GF-D8 (cell line): ENCODE measurements around the gene ITGAD.

Experiments
- DNase-seq: peaks from one replicate; lab custom pipeline; 2025; lab: John Stamatoyannopoulos, UW

The ITGAD gene

GRCh38 chr16:31393056-31393455 is at the start of gene ITGAD:
Gene ITGAD (plus strand): TSS chr16:31393335. CDS start chr16:31393361, 26 bp downstream.
- no peak for DNase-seq

- no peak for DNase-seq
These were observed 48.4 kb upstream of the ITGAD start for GRCh38 chr16:31344712-31345111.

- no peak for DNase-seq
These were observed 45.7 kb upstream of the ITGAD start for GRCh38 chr16:31347445-31347844.

GRCh38 chr16:31348579-31348978 is 44.6 kb upstream of the ITGAD start:
- DNase-seq, result no peak

- DNase-seq, result no peak
These were observed 42.7 kb upstream of the ITGAD start for GRCh38 chr16:31350275-31351005.

- DNase-seq, result no peak
These were observed 41.7 kb upstream of the ITGAD start for GRCh38 chr16:31351246-31351941.

DNA sequence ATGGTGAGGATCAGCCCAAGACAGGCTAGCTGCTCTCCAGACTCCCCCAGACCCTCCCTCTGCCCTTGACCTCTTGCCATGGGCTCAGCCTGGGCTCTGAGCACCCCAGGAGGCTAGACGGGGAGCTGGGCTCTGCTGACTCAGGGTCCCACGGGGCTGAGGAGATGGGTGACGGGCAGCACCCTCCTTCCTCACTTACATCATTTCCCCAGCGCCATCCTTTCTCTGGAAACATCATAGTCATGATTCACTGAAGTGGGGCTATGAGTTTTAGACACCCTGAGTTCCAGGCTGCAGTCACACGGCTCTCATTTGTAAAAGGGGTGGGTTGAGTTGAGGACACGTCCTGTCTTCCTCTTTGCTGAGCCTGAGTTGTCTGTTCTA is 41.2 kb upstream of the ITGAD start:
- no peak for DNase-seq

GRCh38 chr16:31352376-31353115 is 40.6 kb upstream of the ITGAD start:
- peak; percentile 15 for DNase-seq

- no peak for DNase-seq
These were observed 38.5 kb upstream of the ITGAD start, which contains the start of gene ITGAX for GRCh38 chr16:31354394-31355291. Gene ITGAX (plus strand): TSS chr16:31355176. CDS start chr16:31355255, 79 bp downstream.

GRCh38 chr16:31355431-31356100 is 37.6 kb upstream of the ITGAD start:
- no peak for DNase-seq

GRCh38 chr16:31356566-31357323 is 36.4 kb upstream of the ITGAD start:
- DNase-seq, result no peak

- no peak for DNase-seq
These were observed 35.6 kb upstream of the ITGAD start for GRCh38 chr16:31357324-31358109.

DNA sequence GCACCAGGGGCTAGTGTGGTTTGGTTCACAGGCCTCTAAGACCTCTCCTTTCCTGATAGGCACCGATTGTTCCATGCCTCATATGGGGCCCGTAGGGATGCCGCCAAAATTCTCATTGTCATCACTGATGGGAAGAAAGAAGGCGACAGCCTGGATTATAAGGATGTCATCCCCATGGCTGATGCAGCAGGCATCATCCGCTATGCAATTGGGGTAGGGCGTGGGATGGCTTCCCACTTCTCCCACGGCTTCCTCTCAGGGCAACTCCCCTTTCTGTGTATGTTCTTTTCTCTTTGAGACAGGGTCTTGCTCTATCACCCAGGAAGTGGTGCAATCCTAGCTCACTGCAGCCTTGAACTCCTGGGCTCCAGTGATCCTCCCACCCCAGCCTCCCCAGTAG is 32.9 kb upstream of the ITGAD start:
- no peak for DNase-seq

DNA sequence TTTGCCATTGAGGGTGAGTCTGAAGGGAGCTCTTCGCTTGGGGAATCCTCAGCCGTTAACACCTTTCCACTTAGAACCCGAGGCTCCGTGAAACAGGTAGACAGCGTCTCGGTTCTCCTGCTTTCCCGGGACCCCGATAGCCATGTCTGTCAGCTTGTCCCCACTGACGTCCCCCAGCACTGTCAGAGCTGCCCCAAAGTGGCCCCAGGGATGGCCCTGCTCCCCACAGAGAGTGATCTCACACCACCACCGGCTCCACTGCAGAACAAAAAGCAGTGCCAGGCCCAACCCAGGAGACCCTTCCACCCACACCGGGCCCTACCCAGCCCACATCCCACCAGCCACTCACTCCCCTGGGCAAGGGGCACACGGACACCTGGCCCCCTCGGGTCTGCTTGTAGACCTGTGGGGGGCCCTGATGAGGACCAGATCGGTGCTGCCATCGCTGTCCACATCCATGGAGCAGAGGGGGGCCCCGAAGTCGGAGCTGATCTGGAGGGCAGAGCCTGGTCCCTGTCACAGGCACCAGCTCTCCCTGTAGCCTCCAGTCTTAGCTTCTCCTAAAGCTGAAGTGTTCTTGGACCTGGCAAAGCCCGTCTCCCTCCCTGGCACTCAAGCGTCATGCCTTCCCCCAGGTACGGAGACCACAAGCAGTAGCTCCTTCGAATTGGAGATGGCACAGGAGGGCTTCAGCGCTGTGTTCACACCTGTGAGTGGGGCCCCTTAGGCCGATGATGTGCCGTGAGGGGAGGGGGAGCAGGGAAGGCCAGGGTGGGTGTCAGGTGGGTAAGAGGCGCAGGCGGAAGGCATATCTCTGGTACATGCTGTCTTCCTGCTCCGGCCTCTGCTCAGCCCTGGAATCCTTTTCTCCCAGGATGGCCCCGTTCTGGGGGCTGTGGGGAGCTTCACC is 31.7 kb upstream of the ITGAD start:
- no peak for DNase-seq

GRCh38 chr16:31362476-31363405 is 30.4 kb upstream of the ITGAD start:
- no peak for DNase-seq

DNA sequence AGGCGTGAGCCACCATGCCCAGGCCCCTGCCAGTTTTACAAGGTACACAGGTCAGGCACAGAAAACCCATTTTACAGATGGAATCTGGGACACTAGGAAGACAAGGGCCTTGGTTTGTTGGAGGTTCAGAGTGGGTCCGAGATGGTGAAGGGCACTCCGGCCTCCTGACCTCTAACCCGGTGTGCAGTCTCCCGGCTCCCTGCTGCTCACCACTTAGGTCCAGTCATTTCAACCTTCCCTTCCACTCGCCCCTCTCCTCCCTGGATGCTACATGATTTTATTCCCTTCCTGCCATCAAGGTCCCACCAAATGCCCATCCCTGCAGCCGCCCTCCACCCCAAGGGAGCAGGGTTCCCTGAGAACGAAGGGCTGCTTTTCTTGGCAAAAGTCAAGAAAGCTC is 29.4 kb upstream of the ITGAD start:
- DNase-seq, result no peak

GRCh38 chr16:31364421-31364820 is 28.7 kb upstream of the ITGAD start:
- no peak for DNase-seq
